BE2C (cell line): ENCODE data around the gene IKBKG.

Experiments used
- DNase-seq: peaks from one replicate; pipeline ENCODE4 v3.0.0-alpha.2; 2020
- H3K27me3 ChIP-seq: fragments of 250-450 bp; sonication (Bioruptor Pico); 2 replicates; pipeline ENCODE4 v1.5.1; 2020; ENCODE audit warnings: mild to moderate bottlenecking
- H3K36me3 ChIP-seq: fragments of 250-450 bp; sonication (Bioruptor Pico); 2 replicates; pipeline ENCODE4 v1.5.1; 2020; ENCODE audit warnings: mild to moderate bottlenecking
- H3K4me1 ChIP-seq: fragments of 250-450 bp; sonication (Bioruptor Pico); 2 replicates; pipeline ENCODE4 v1.5.1; 2020
- H3K4me3 ChIP-seq: 2 replicates; pipeline ENCODE4 v1.5.1; 2011; ENCODE audit warnings: low read depth, low read length
- H3K9me3 ChIP-seq: fragments of 250-450 bp; sonication (Bioruptor Pico); 2 replicates; pipeline ENCODE4 v1.5.1; 2020
- TF ChIP-seq, protein P1 (sequence below): IDR thresholded peaks from 2 replicates; pipeline ENCODE4 v1.5.1; 2012; ENCODE audit warnings: mild to moderate bottlenecking, low read depth, low read length

The IKBKG gene

DNA sequence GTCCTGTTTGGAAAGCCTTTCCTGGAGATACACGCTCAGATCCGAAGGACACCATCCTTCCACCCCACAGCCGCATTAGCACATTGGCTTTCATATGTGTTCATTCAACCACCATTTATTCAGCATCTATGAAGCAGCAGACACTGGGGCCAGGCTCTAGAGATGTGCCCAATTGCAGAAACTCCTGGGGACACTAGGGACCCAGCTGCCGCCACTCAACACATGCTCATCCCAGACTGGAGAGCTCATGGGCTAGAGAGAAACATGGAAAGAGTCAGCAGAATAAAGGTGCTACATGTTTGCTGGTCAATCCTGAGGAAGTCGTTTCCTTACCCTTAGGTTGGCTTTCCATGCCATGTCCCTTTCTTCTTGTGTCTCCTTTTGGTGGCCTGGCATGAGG is 45.1 kb downstream of the IKBKG start:
- no peak for DNase-seq
- Histone ChIP-seq H3K36me3 (no peaks in the 10 kb centered on the region), H3K27me3 (no peaks in the 10 kb centered on the region), H3K4me1 (no peaks in the 10 kb centered on the region), H3K9me3 (no peaks in the 10 kb centered on the region), H3K4me3 (no peak overlapping the region)
- TF ChIP-seq, protein P1, sequence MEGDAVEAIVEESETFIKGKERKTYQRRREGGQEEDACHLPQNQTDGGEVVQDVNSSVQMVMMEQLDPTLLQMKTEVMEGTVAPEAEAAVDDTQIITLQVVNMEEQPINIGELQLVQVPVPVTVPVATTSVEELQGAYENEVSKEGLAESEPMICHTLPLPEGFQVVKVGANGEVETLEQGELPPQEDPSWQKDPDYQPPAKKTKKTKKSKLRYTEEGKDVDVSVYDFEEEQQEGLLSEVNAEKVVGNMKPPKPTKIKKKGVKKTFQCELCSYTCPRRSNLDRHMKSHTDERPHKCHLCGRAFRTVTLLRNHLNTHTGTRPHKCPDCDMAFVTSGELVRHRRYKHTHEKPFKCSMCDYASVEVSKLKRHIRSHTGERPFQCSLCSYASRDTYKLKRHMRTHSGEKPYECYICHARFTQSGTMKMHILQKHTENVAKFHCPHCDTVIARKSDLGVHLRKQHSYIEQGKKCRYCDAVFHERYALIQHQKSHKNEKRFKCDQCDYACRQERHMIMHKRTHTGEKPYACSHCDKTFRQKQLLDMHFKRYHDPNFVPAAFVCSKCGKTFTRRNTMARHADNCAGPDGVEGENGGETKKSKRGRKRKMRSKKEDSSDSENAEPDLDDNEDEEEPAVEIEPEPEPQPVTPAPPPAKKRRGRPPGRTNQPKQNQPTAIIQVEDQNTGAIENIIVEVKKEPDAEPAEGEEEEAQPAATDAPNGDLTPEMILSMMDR: no peak

DNA sequence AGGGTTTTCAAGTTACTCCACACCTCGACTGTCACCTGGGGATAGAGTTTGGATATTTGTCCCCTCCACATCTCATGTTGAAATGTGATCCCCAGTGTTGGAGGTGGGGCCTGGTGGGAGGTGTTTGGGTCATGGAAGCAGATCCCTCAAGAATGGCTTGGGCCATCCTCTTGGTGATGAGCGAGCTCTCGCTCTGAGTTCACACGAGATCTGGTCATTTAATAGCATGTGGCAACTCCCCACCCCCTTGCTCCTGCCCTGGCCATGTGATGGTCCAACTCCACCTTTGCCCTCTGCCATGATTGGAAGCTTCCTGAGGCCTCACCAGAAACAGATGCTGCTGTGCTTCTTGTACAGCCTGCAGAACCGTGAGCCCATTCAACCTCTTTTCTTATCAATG is 45.8 kb downstream of the IKBKG start:
- no peaks in the 10 kb centered on the region for H3K27me3 ChIP-seq
- H3K36me3 ChIP-seq: no peaks in the 10 kb centered on the region
- H3K4me1 ChIP-seq: no peaks in the 10 kb centered on the region
- DNase-seq: no peak
- TF ChIP-seq, protein P1: no peak
- no peak overlapping the region for H3K4me3 ChIP-seq
- H3K9me3 ChIP-seq: no peaks in the 10 kb centered on the region

DNA sequence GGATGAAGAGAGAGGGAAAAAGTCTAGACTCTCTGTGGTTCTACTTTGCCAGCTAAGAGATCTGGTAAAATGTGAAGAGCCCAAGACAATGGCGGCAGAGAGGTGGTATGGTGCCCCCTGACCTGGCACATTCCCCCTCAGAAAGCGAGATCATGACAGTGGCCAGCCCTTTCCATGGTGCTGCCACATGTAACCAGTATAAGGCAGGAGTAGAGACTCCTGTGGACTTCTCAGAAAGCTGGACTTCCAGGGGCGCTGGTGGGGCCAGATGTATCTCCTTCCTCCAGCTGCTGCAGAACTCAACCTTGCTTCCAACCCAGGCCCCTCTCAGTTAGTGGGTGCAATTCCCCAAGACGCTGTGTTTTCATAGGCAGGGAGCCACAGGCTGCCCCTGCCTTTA is 47.1 kb downstream of the IKBKG start:
- TF ChIP-seq, protein P1: no peak
- no peak overlapping the region for H3K4me3 ChIP-seq
- H3K4me1 ChIP-seq: no peaks in the 10 kb centered on the region
- no peaks in the 10 kb centered on the region for H3K9me3 ChIP-seq
- DNase-seq: no peak
- H3K36me3 ChIP-seq: no peaks in the 10 kb centered on the region
- H3K27me3 ChIP-seq: no peaks in the 10 kb centered on the region

DNA sequence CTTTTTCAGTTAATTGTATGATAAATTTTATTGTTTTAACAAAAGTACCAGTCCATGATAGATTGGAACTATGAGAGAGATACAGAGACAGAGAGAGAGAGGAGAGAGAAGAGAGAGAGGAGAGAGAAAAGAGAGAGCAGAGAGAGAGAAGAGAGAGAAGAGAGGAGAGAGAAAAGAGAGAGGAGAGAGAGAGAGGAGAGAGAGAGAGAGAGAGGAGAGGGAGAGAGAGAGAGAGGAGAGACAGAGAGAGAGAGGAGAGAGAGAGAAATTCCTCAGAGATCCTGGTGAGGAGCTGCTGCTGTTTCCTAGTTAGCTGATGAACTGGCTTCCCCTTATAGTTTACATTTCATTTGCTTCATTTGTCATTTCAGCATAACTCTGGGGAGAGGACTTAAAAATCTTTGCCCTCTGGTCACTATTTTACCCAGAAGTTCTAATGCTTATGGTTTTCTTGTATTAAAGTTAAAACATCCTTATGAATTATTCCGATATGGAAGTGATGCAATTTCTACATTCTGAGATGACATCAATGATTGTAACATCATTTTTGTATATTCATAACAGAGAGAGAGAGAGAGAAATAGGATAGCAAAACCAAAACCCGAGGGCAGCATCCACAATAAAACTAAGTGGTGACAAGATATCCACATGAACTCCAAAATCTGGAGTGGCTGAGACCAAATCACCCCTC is 48.3 kb downstream of the IKBKG start:
- Histone ChIP-seq H3K9me3 (no peaks in the 10 kb centered on the region), H3K36me3 (no peaks in the 10 kb centered on the region), H3K4me3 (no peak overlapping the region), H3K27me3 (no peaks in the 10 kb centered on the region), H3K4me1 (no peaks in the 10 kb centered on the region)
- DNase-seq: no peak
- TF ChIP-seq, protein P1: no peak

DNA sequence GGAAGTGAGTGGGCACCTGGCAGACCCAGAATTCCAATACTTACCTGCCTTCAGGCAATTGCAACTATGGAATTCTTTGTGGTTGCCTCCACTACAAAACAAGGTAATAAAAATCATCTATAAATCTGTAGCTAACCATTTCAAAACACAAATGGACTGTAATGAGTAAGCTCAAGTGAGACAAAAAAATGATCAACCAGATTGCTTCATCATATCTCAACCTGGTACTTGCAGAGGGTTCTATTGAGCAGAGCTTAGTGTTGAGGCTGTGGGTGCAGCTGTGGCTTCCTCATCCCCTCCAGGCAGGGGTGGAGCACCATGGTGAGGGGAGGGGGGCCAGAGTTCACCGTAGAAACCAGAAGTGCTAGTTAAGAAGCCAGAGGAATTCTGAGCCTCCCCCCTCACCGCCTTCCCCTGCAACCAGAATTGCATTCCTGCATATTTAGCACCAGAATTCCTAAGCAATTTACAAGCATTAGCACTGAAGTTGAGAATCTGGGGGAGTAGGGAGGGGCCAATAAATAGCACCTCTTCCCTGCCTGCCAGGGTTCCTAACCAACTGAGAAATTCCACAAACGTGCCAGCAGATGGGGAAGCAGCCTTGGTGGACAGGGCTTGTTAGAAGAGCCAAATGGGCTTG is 49.0 kb downstream of the IKBKG start:
- Histone ChIP-seq H3K4me1 (no peaks in the 10 kb centered on the region), H3K36me3 (no peaks in the 10 kb centered on the region), H3K27me3 (no peaks in the 10 kb centered on the region), H3K9me3 (no peaks in the 10 kb centered on the region), H3K4me3 (no peak overlapping the region)
- DNase-seq: no peak
- TF ChIP-seq, protein P1: no peak

DNA sequence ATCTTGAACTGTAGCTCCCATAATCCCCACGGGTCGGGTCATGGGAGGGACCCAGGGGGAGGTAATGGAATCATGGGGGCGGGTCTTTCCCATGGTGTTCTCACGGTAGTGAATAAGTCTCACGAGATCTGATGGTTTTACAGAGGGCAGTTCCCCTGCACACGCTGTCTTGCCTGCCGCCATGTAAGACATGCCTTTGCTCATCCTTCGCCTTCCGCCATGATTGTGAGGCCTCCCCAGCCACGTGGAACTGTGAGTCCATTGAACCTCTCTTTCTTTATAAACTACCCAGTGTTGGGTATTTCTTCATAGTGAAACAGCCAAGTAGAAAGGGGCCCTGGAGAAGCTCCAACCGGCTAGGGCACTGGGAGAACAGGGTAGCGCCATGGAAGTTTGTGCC is 49.8 kb downstream of the IKBKG start:
- Histone ChIP-seq H3K4me3 (no peak overlapping the region), H3K9me3 (no peaks in the 10 kb centered on the region), H3K4me1 (no peaks in the 10 kb centered on the region), H3K36me3 (no peaks in the 10 kb centered on the region), H3K27me3 (no peaks in the 10 kb centered on the region)
- TF ChIP-seq, protein P1: no peak
- no peak for DNase-seq
